ENCODE results near the gene LPP. TPM values are rescaled to one million over a fixed set of nuclear protein-coding genes. Genes with fewer than 3 reads are reported as not detected.

The LPP gene
- total and polyA plus RNA-seq, 4 donors, result 11.1 to 219 (median 66.5) TPM

GRCh38 chr3:188267790-188268335 is 113.9 kb downstream of the LPP start:
- no peaks in the 10 kb centered on the region for H3K36me3 ChIP-seq (ENCODE audit: control insufficient read depth in 4 of 4, insufficient read depth in 4 of 4, low read length in 4 of 4)
- peaks cover 16 to 61% (median 18%) of the 10 kb centered on the region in 5 donors for H3K4me1 ChIP-seq (ENCODE audit: control insufficient read depth in 5 of 5, insufficient read depth in 5 of 5, low read length in 5 of 5)
- no peak overlapping the region for H3K9ac ChIP-seq (ENCODE audit: insufficient read depth in 1 of 2, low read length in 2 of 2)
- H3K27me3 ChIP-seq (ENCODE audit: control insufficient read depth in 3 of 3, insufficient read depth in 3 of 3, low read length in 2 of 3), result no peaks in the 10 kb centered on the region
- H3K27ac ChIP-seq (ENCODE audit: low read depth in 1 of 2, low read length in 1 of 2), result peak overlapping the region; percentile 79 to 90
- no peak overlapping the region for H3K4me3 ChIP-seq
- WGBS, 2 donors, result 87 to 91% methylated on average over 7 of the region's 7 CpGs
- no peaks in the 10 kb centered on the region for H3K9me3 ChIP-seq (ENCODE audit: control insufficient read depth in 4 of 4, insufficient read depth in 3 of 4, low read length in 3 of 4)
- DNase-seq (no peak), ATAC-seq (ENCODE audit: insufficient read depth, low FRiP score) (no peak)
- TF ChIP-seq CTCF (IDR thresholded peaks at IDR 0.05; ENCODE audit: control extremely low read depth, extremely low read depth), result no peak

- H3K27ac ChIP-seq (ENCODE audit: low read depth in 1 of 2, low read length in 1 of 2), result peak overlapping the region in 1 of 2 donors; percentile 90
- 88 to 89% methylated on average over 5 of the region's 5 CpGs for WGBS, 2 donors
- peaks cover 16 to 57% (median 18%) of the 10 kb centered on the region in 5 donors for H3K4me1 ChIP-seq (ENCODE audit: control insufficient read depth in 5 of 5, insufficient read depth in 5 of 5, low read length in 5 of 5)
Observed at GRCh38 chr3:188268336-188268735, 114.4 kb downstream of the LPP start.

GRCh38 chr3:188269040-188269439 is 115.1 kb downstream of the LPP start:
- H3K9me3 ChIP-seq (ENCODE audit: control insufficient read depth in 4 of 4, insufficient read depth in 3 of 4, low read length in 3 of 4), result no peaks in the 10 kb centered on the region

More at GRCh38 chr3:188268336-188268735, 114.4 kb downstream of the LPP start:
- TF ChIP-seq CTCF (IDR thresholded peaks at IDR 0.05; ENCODE audit: control extremely low read depth, extremely low read depth), result no peak
- Histone ChIP-seq H3K27me3 (ENCODE audit: control insufficient read depth in 3 of 3, insufficient read depth in 3 of 3, low read length in 2 of 3) (no peaks in the 10 kb centered on the region), H3K9ac (ENCODE audit: insufficient read depth in 1 of 2, low read length in 2 of 2) (no peak overlapping the region), H3K36me3 (ENCODE audit: control insufficient read depth in 4 of 4, insufficient read depth in 4 of 4, low read length in 4 of 4) (no peaks in the 10 kb centered on the region), H3K9me3 (ENCODE audit: control insufficient read depth in 4 of 4, insufficient read depth in 3 of 4, low read length in 3 of 4) (no peaks in the 10 kb centered on the region), H3K4me3 (no peak overlapping the region)
- no peak for ATAC-seq (ENCODE audit: insufficient read depth, low FRiP score)
- DNase-seq, result no peak

More at GRCh38 chr3:188269040-188269439, 115.1 kb downstream of the LPP start:
- no peaks in the 10 kb centered on the region for H3K27me3 ChIP-seq (ENCODE audit: control insufficient read depth in 3 of 3, insufficient read depth in 3 of 3, low read length in 2 of 3)
- H3K9ac ChIP-seq (ENCODE audit: insufficient read depth in 1 of 2, low read length in 2 of 2), result no peak overlapping the region
- H3K4me3 ChIP-seq, result no peak overlapping the region
- no peaks in the 10 kb centered on the region for H3K36me3 ChIP-seq (ENCODE audit: control insufficient read depth in 4 of 4, insufficient read depth in 4 of 4, low read length in 4 of 4)
- H3K4me1 ChIP-seq (ENCODE audit: control insufficient read depth in 5 of 5, insufficient read depth in 5 of 5, low read length in 5 of 5), result peaks cover 14 to 51% (median 16%) of the 10 kb centered on the region in 5 donors
- TF ChIP-seq CTCF (IDR thresholded peaks at IDR 0.05; ENCODE audit: control extremely low read depth, extremely low read depth), result no peak
- no peak for DNase-seq
- H3K27ac ChIP-seq (ENCODE audit: low read depth in 1 of 2, low read length in 1 of 2), result peak overlapping the region in 1 of 2 donors; percentile 46
- ATAC-seq (ENCODE audit: insufficient read depth, low FRiP score), result no peak
- WGBS, 2 donors, result 69 to 72% methylated on average over 4 of the region's 4 CpGs
